Measurements from ENCODE around the gene SLC51B. TPM values are rescaled to one million over a fixed set of nuclear protein-coding genes. Genes with fewer than 3 reads are reported as not detected.

SLC51B gene
- total RNA-seq, 2 donors from 2014 or later = not detected

- no peak overlapping the region for H3K4me3 ChIP-seq
- H3K27ac ChIP-seq = peak overlapping the region; percentile 96 to 99
- H3K27me3 ChIP-seq (replicated peaks; ENCODE audit: insufficient read depth) = no peaks in the 10 kb centered on the region
- TF ChIP-seq CTCF (IDR thresholded peaks at IDR 0.05) = no peak
- H3K9me3 ChIP-seq = no peaks in the 10 kb centered on the region
- no peaks in the 10 kb centered on the region for H3K36me3 ChIP-seq
- DNase-seq (ENCODE audit: low spot score) (no peak), ATAC-seq (ENCODE audit: insufficient number of reproducible peaks, low FRiP score, low read depth) (no peak)
- peaks cover 54 to 100% of the 10 kb centered on the region in 2 donors for H3K4me1 ChIP-seq (ENCODE audit: control insufficient read depth in 1 of 2, low read depth in 2 of 2)
Measured at GRCh38 chr15:65082303-65082953, 37.2 kb downstream of the SLC51B start.

- DNase-seq (ENCODE audit: low spot score) (no peak), ATAC-seq (ENCODE audit: insufficient number of reproducible peaks, low FRiP score, low read depth) (no peak)
- H3K9me3 ChIP-seq = no peaks in the 10 kb centered on the region
- peak overlapping the region; percentile 96 to 99 for H3K27ac ChIP-seq
- H3K36me3 ChIP-seq = no peaks in the 10 kb centered on the region
- no peaks in the 10 kb centered on the region for H3K27me3 ChIP-seq (replicated peaks; ENCODE audit: insufficient read depth)
- H3K4me3 ChIP-seq = no peak overlapping the region
- H3K4me1 ChIP-seq (ENCODE audit: control insufficient read depth in 1 of 2, low read depth in 2 of 2) = peaks cover 54 to 97% of the 10 kb centered on the region in 2 donors
- TF ChIP-seq CTCF (IDR thresholded peaks at IDR 0.05) = peak; percentile 36
Measured at GRCh38 chr15:65083262-65083701, 38.1 kb downstream of the SLC51B start.

- no peak for DNase-seq (ENCODE audit: low spot score)
- Histone ChIP-seq H3K9me3 (no peaks in the 10 kb centered on the region), H3K36me3 (no peaks in the 10 kb centered on the region), H3K4me1 (ENCODE audit: control insufficient read depth in 1 of 2, low read depth in 2 of 2) (peaks cover 67 to 96% of the 10 kb centered on the region in 2 donors), H3K4me3 (no peak overlapping the region), H3K27me3 (replicated peaks; ENCODE audit: insufficient read depth) (no peaks in the 10 kb centered on the region), H3K27ac (peak overlapping the region; percentile 96 to 99)
- no peak for ATAC-seq (ENCODE audit: insufficient number of reproducible peaks, low FRiP score, low read depth)
- no peak for TF ChIP-seq CTCF (IDR thresholded peaks at IDR 0.05)
Measured at GRCh38 chr15:65084500-65085206, 39.5 kb downstream of the SLC51B start.

GRCh38 chr15:65085207-65085753 lies 40.1 kb downstream of the SLC51B start:
- ATAC-seq (ENCODE audit: insufficient number of reproducible peaks, low FRiP score, low read depth) (no peak), DNase-seq (ENCODE audit: low spot score) (no peak)
- H3K27ac ChIP-seq = peak overlapping the region; percentile 96 to 99
- H3K36me3 ChIP-seq = no peaks in the 10 kb centered on the region
- H3K4me1 ChIP-seq (ENCODE audit: control insufficient read depth in 1 of 2, low read depth in 2 of 2) = peaks cover 67 to 96% of the 10 kb centered on the region in 2 donors
- H3K27me3 ChIP-seq (replicated peaks; ENCODE audit: insufficient read depth) = no peaks in the 10 kb centered on the region
- no peaks in the 10 kb centered on the region for H3K9me3 ChIP-seq
- H3K4me3 ChIP-seq = no peak overlapping the region
- no peak for TF ChIP-seq CTCF (IDR thresholded peaks at IDR 0.05)

- no peaks in the 10 kb centered on the region for H3K27me3 ChIP-seq (replicated peaks; ENCODE audit: insufficient read depth)
- H3K36me3 ChIP-seq = no peaks in the 10 kb centered on the region
- H3K9me3 ChIP-seq = no peaks in the 10 kb centered on the region
- no peak for DNase-seq (ENCODE audit: low spot score)
- peak; percentile 11 for TF ChIP-seq CTCF (IDR thresholded peaks at IDR 0.05)
- peaks cover 67 to 96% of the 10 kb centered on the region in 2 donors for H3K4me1 ChIP-seq (ENCODE audit: control insufficient read depth in 1 of 2, low read depth in 2 of 2)
- H3K4me3 ChIP-seq = no peak overlapping the region
- H3K27ac ChIP-seq = peak overlapping the region; percentile 96 to 99
- no peak for ATAC-seq (ENCODE audit: insufficient number of reproducible peaks, low FRiP score, low read depth)
Measured at GRCh38 chr15:65085990-65086679, 40.9 kb downstream of the SLC51B start.

All from thoracic aorta (tissue), 2 donors.